Kidney (tissue), 14 donors: ENCODE results near the gene PHACTR3. TPM values are rescaled to one million over a fixed set of nuclear protein-coding genes. Genes with fewer than 3 reads are reported as not detected.

Source experiments
- DNase-seq, 5 donors: peaks; one replicate each; pipeline ENCODE4 v3.0.0-alpha.2; 2013 to 2020
- FAIRE-seq: peaks from 2 replicates; lab custom pipeline; 2012; peaks lifted over from hg19 to GRCh38; lab: Jason Lieb, UNC
- H3K27ac ChIP-seq, 2 donors: one replicate each; pipeline ENCODE4 v1.7.0; 2013; ENCODE audit warnings: low read depth in 2 of 2, low read length in 2 of 2, inconsistent platforms in 1 of 2
- H3K27me3 ChIP-seq: one replicate; pipeline ENCODE4 v1.7.1; 2013; ENCODE audit warnings: low read length, inconsistent platforms; ENCODE audit not compliant: control insufficient read depth, insufficient read depth
- H3K36me3 ChIP-seq, 3 donors: one replicate each; pipeline versions ENCODE4 v1.7.0 to v1.7.1; 2013; ENCODE audit warnings: low read length in 3 of 3, control low read depth in 1 of 3, inconsistent platforms in 1 of 3; ENCODE audit not compliant: insufficient read depth in 3 of 3, control insufficient read depth in 2 of 3
- H3K4me1 ChIP-seq, 3 donors: one replicate each; pipeline versions ENCODE4 v1.7.0 to v1.7.1; 2013; ENCODE audit warnings: low read length in 3 of 3, inconsistent platforms in 1 of 3, low read depth in 1 of 3; ENCODE audit not compliant: control insufficient read depth in 2 of 3, insufficient read depth in 2 of 3
- H3K4me3 ChIP-seq, 3 donors: one replicate each; pipeline versions ENCODE4 v1.7.0 to v1.8.1; 2013; ENCODE audit warnings: low read length in 3 of 3, control low read depth in 1 of 3, inconsistent platforms in 1 of 3
- H3K9ac ChIP-seq, 3 donors: one replicate each; pipeline versions ENCODE4 v1.7.0 to v1.7.1; 2013; ENCODE audit warnings: low read length in 3 of 3, control low read depth in 1 of 3, inconsistent platforms in 1 of 3
- H3K9me3 ChIP-seq, 3 donors: one replicate each; pipeline versions ENCODE4 v1.7.0 to v1.7.1; 2013; ENCODE audit warnings: low read length in 3 of 3, control low read depth in 1 of 3, inconsistent platforms in 1 of 3; ENCODE audit not compliant: control insufficient read depth in 2 of 3, insufficient read depth in 1 of 3
- CTCF ChIP-seq: IDR thresholded peaks from 3 replicates; pipeline ENCODE4 v1.5.1; 2012; ENCODE audit warnings: mild to moderate bottlenecking, moderate library complexity, borderline replicate concordance; ENCODE audit not compliant: insufficient read depth; ENCODE audit errors: extremely low read depth
- intact Hi-C: fragments of 100-400 bp; cut with DNase I; formaldehyde crosslinking; loops from one replicate; pipeline ENCODE4 v1.11.1; 2022
- polyA plus RNA-seq: library from polyadenylated mRNA; stranded (reverse); fragments of 350-450 nt; fragmentation: Illumina TruSeq; extraction: RNeasy Lipid Tissue Mini Kit (QIAGEN cat#74804); gene quantifications from one replicate; pipeline ENCODE4 v1.2.3, GENCODE V29; 2014; ENCODE audit warnings: low read depth, low replicate concordance; ENCODE audit not compliant: insufficient read depth
- total RNA-seq: library from RNA; stranded (reverse); fragmentation: NEBNext Ultra II Directional; extraction: Animal tissue kit (Norgen Biotek cat#: 25700); gene quantifications from one replicate; pipeline ENCODE4 v1.2.1, GENCODE V29; 2021
- donor health status: control.
- donor health status: control.
- donor health status: control.
- donor health status: control.
- donor health status: control.
- donor health status: DM: yes; HTN: yes; CAD: no.
- donor health status: Normal renal cell carcinoma (clear cell type).

PHACTR3 gene
- total and polyA plus RNA-seq, 2 donors from 2014 or later = 1.7 to 12.3 TPM

- Histone ChIP-seq H3K27me3 (no peaks in the 10 kb centered on the region), H3K9me3 (no peaks in the 10 kb centered on the region), H3K36me3 (no peaks in the 10 kb centered on the region), H3K4me3 (no peak overlapping the region), H3K9ac (no peak overlapping the region), H3K4me1 (no peaks in the 10 kb centered on the region), H3K27ac (no peak overlapping the region)
- intact Hi-C loops = no loop called here
- TF ChIP-seq CTCF = no peak
- FAIRE-seq (no peak), DNase-seq (no peak)
These were observed 16.6 kb downstream of the PHACTR3 start for GRCh38 chr20:59620860-59621505.

GRCh38 chr20:59622496-59622895, 18.2 kb downstream of the PHACTR3 start:
- peaks cover 0 to 4% (median 4%) of the 10 kb centered on the region in 3 donors for H3K9me3 ChIP-seq
- H3K36me3 ChIP-seq = no peaks in the 10 kb centered on the region
- no peak overlapping the region for H3K27ac ChIP-seq
- intact Hi-C loops = no loop called here
- TF ChIP-seq CTCF = no peak
- no peaks in the 10 kb centered on the region for H3K27me3 ChIP-seq
- no peak overlapping the region for H3K4me3 ChIP-seq
- H3K4me1 ChIP-seq = no peaks in the 10 kb centered on the region
- no peak overlapping the region for H3K9ac ChIP-seq
- no peak for DNase-seq
- no peak for FAIRE-seq

- intact Hi-C loops = no loop called here
- no peak overlapping the region for H3K4me3 ChIP-seq
- FAIRE-seq (no peak), DNase-seq (no peak)
- peaks cover 0 to 4% (median 4%) of the 10 kb centered on the region in 3 donors for H3K9me3 ChIP-seq
- TF ChIP-seq CTCF = no peak
- H3K27me3 ChIP-seq = no peaks in the 10 kb centered on the region
- H3K9ac ChIP-seq = no peak overlapping the region
- H3K4me1 ChIP-seq = no peaks in the 10 kb centered on the region
- H3K27ac ChIP-seq = no peak overlapping the region
- no peaks in the 10 kb centered on the region for H3K36me3 ChIP-seq
These were observed 18.8 kb downstream of the PHACTR3 start for GRCh38 chr20:59623133-59623532.

GRCh38 chr20:59623583-59623982, 19.2 kb downstream of the PHACTR3 start:
- no peak for TF ChIP-seq CTCF
- peaks cover 0 to 4% (median 4%) of the 10 kb centered on the region in 3 donors for H3K9me3 ChIP-seq
- intact Hi-C loops = no loop called here
- H3K27ac ChIP-seq = no peak overlapping the region
- DNase-seq (no peak), FAIRE-seq (no peak)
- no peaks in the 10 kb centered on the region for H3K4me1 ChIP-seq
- no peak overlapping the region for H3K4me3 ChIP-seq
- no peaks in the 10 kb centered on the region for H3K36me3 ChIP-seq
- H3K9ac ChIP-seq = no peak overlapping the region
- no peaks in the 10 kb centered on the region for H3K27me3 ChIP-seq
